ENCODE measurements around the gene FLYWCH1. TPM values are rescaled to one million over a fixed set of nuclear protein-coding genes. Genes with fewer than 3 reads are reported as not detected.
"Not testable (repeated sequence)": the region's sequence is repeated elsewhere in the genome, so short reads cannot be mapped to it uniquely, and the experiment has no call there.

FLYWCH1 gene
- total and polyA plus RNA-seq, 10 of the 15 experiments (the other 5 are each of a cell fraction or from before 2014, with no cell fraction given): 0.47 to 33.8 (median 11.2) TPM

- TF ChIP-seq CTCF (IDR thresholded peaks at IDR 0.05 in 2 of 3, conservative IDR thresholded peaks at IDR 0.05 in 1 of 3; ENCODE audit: control insufficient read depth in 2 of 3, extremely low read depth in 1 of 3, insufficient read depth in 1 of 3, low read depth in 3 of 3, low read length in 3 of 3) (peak; percentile 89 to 95 (median 93)), ATF7 (IDR thresholded peaks at IDR 0.05; ENCODE audit: low read depth) (0 out of 2 replicates have a peak, but pooled peaks have one; percentile 35), E2F4 (IDR thresholded peaks at IDR 0.05; ENCODE audit: low read depth, low read length) (no peak), POU2F2 (IDR thresholded peaks at IDR 0.05; ENCODE audit: borderline replicate concordance, low read depth, low read length) (peak; percentile 24; the same call in 1 of the 3 replicates), ZNF622 (IDR thresholded peaks at IDR 0.05) (no peak), CREB1 (IDR thresholded peaks at IDR 0.05; ENCODE audit: low read depth) (peak; percentile 86), NR2C1 (IDR thresholded peaks at IDR 0.05) (no peak), SRF (IDR thresholded peaks at IDR 0.05; ENCODE audit: low read depth in 2 of 2, low read length in 2 of 2) (no peak), CREM (IDR thresholded peaks at IDR 0.05; ENCODE audit: low read depth) (peak; percentile 88), NKRF (conservative IDR thresholded peaks at IDR 0.05) (no peak), NBN (IDR thresholded peaks at IDR 0.05) (peak; percentile 42; the same call in 1 of the 2 replicates), IKZF1 (conservative IDR thresholded peaks at IDR 0.05) (0 out of 2 replicates have a peak, but pooled peaks have one; percentile 27), FOXM1 (IDR thresholded peaks at IDR 0.05; ENCODE audit: low read depth, low read length) (no peak), RAD21 (IDR thresholded peaks at IDR 0.05; ENCODE audit: insufficient read depth, low read depth, low read length) (peak; percentile 66), CBX3 (IDR thresholded peaks at IDR 0.05; ENCODE audit: borderline replicate concordance, low read depth) (no peak)
These were observed 15.4 kb downstream of the FLYWCH1 start (continued) for GRCh38 chr16:2927010-2927646.

- ATAC-seq; POLR2A ChIA-PET; H3K9ac ChIP-seq (ENCODE audit: control insufficient read depth, insufficient read depth, low read length); H3K4me3 ChIP-seq; BruUV-seq (replicated peaks); RAD21 ChIA-PET (ENCODE audit: unreplicated experiment); H4K20me1 ChIP-seq (ENCODE audit: control insufficient read depth, insufficient read depth); H3K27ac ChIP-seq (ENCODE audit: control insufficient read depth, insufficient read depth); H3K27me3 ChIP-seq (replicated peaks in 1 of 2; ENCODE audit: control insufficient read depth in 2 of 2, insufficient read depth in 2 of 2, low read length in 1 of 2); DNase-seq (ENCODE audit: low read depth, low spot score); H3K9me3 ChIP-seq (replicated peaks; ENCODE audit: control insufficient read depth, insufficient read depth, low read length); H3K79me2 ChIP-seq (ENCODE audit: control insufficient read depth, insufficient read depth, low read length); FAIRE-seq; H3K36me3 ChIP-seq (ENCODE audit: control insufficient read depth in 2 of 2, insufficient read depth in 2 of 2, low read length in 1 of 2); H3K4me2 ChIP-seq (ENCODE audit: control insufficient read depth, insufficient read depth); H2AFZ ChIP-seq (ENCODE audit: control insufficient read depth, low read depth, low read length); H3K4me1 ChIP-seq (ENCODE audit: control insufficient read depth, insufficient read depth, low read length); in situ Hi-C loops (cut with MboI): not testable (repeated sequence)
- SMC1A ChIA-PET (ENCODE audit: uncharacterized antibody, unreplicated experiment): interaction anchor here (1.8 kb wide), 1 partner anchor 15 kb away, joined by 9 read pairs; no protein-coding TSS in a partner anchor
- 66% methylated on average over 4 of the region's 4 CpGs for WGBS (ENCODE audit: insufficient coverage, insufficient replicate concordance, low lambda C conversion rate, missing lambda C conversion rate)
- CTCF ChIA-PET: interaction anchor here (1.3 to 2.2 kb wide), 4 partner anchors 11 to 53 kb away, joined by 5 to 21 read pairs (median 14); partner anchors contain the start of gene KREMEN2
- intact Hi-C loops (cut with micrococcal nuclease; ENCODE audit: unreplicated experiment): loop anchor here (5.0 kb wide), 1 partner anchor 54 kb away; the partner anchor contains the start of gene PKMYT1
These were observed 16.4 kb downstream of the FLYWCH1 start for GRCh38 chr16:2928151-2928550.
